T follicular helper cell (primary cell): Measurements from ENCODE around the gene MMP11.

Source experiments
- DNase-seq: peaks from one replicate; pipeline ENCODE4 v3.0.0-alpha.2; 2020; ENCODE audit warnings: low read depth

Gene MMP11

DNA sequence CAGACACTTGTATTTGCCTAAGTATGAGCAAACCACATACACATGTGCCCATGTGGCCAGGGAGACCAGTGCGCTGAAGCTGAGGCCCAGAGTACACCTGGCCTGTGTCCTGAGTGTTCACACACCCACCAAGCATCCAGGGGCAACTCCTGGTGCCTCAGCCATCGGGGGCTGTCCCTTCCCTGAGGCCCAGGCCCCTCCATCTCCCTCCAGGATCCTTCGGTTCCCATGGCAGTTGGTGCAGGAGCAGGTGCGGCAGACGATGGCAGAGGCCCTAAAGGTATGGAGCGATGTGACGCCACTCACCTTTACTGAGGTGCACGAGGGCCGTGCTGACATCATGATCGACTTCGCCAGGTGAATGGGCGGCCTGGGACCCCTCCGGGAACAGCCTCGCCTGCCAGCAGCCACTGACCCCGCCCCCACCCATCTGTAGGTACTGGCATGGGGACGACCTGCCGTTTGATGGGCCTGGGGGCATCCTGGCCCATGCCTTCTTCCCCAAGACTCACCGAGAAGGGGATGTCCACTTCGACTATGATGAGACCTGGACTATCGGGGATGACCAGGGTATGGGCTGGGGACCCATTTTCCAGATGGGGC lies 7.6 kb downstream of the MMP11 start:
- no peak for DNase-seq

DNA sequence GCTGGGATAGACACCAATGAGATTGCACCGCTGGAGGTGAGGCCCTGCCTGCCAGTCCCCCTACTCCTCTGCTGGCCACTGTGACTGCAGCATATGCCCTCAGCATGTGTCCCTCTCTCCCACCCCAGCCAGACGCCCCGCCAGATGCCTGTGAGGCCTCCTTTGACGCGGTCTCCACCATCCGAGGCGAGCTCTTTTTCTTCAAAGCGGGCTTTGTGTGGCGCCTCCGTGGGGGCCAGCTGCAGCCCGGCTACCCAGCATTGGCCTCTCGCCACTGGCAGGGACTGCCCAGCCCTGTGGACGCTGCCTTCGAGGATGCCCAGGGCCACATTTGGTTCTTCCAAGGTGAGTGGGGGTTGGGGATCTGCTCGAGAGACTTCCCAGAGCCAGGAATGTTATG lies 8.4 kb downstream of the MMP11 start:
- DNase-seq: no peak

DNA sequence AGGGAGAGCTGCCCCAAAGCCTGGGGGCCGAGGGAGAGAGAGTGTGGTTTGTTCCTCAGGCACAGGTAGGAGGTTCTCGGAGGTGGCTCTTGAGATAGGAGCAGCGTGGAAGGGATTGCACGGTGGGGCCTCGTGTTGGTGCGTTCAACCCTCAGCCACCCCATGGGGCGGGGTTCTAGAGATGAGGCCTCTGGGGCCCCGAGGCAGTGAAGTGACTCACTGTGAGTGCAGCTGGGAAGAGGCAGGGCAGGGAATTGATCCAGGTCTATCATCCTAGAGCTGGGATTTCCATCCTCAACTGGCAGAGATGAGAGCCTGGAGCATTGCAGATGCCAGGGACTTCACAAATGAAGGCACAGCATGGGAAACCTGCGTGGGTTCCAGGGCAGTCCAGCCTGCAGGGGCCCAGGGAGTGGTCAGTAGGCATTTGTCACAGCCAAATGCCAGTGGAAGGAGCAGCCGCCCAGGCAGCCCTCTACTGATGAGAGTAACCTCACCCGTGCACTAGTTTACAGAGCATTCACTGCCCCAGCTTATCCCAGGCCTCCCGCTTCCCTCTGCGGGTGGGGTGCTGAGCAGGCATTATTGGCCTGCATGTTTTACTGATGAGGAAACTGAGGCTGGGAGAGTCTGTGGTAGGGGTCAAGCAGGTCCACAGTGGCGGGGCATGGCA lies 9.0 kb downstream of the MMP11 start:
- DNase-seq: no peak

DNA sequence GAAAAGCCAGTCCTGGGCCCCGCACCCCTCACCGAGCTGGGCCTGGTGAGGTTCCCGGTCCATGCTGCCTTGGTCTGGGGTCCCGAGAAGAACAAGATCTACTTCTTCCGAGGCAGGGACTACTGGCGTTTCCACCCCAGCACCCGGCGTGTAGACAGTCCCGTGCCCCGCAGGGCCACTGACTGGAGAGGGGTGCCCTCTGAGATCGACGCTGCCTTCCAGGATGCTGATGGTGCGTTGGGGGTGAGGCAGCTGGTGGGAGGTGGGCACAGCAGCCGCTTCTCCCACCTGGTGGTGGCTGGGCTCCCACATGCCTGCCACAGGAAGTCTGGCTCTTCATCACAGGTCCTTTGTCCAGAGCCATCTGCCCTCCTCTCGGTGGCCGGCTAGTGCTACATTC lies 9.6 kb downstream of the MMP11 start:
- DNase-seq: no peak

DNA sequence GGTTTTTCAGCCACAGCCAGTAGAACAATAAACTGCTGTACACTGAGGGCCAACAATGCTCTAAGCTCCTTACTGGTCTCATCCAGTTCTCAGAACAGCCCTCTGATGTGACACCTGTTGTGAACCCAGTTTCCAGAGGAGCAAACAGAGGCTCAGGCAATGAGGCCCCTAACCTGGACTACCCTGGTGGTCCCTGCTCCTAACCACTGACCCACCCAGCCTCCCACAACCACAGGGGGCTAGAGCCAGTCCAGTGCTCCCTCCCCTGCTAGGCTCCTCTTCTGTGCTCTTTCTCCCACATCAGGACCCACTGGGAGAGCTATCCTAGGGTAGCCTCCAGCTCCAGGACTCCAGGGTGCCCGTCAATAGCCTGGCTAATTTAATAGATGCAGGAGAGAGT lies 10.1 kb downstream of the MMP11 start:
- no peak for DNase-seq

DNA sequence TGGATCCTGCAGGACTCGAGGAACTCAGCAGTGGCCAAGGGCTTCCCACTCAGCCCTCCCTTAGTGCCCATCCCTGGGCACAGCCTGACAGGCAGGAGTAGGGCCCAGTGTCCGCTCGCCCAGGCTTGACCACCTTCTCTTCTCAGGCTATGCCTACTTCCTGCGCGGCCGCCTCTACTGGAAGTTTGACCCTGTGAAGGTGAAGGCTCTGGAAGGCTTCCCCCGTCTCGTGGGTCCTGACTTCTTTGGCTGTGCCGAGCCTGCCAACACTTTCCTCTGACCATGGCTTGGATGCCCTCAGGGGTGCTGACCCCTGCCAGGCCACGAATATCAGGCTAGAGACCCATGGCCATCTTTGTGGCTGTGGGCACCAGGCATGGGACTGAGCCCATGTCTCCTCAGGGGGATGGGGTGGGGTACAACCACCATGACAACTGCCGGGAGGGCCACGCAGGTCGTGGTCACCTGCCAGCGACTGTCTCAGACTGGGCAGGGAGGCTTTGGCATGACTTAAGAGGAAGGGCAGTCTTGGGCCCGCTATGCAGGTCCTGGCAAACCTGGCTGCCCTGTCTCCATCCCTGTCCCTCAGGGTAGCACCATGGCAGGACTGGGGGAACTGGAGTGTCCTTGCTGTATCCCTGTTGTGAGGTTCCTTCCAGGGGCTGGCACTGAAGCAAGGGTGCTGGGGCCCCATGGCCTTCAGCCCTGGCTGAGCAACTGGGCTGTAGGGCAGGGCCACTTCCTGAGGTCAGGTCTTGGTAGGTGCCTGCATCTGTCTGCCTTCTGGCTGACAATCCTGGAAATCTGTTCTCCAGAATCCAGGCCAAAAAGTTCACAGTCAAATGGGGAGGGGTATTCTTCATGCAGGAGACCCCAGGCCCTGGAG lies 10.9 kb downstream of the MMP11 start:
- DNase-seq: no peak

DNA sequence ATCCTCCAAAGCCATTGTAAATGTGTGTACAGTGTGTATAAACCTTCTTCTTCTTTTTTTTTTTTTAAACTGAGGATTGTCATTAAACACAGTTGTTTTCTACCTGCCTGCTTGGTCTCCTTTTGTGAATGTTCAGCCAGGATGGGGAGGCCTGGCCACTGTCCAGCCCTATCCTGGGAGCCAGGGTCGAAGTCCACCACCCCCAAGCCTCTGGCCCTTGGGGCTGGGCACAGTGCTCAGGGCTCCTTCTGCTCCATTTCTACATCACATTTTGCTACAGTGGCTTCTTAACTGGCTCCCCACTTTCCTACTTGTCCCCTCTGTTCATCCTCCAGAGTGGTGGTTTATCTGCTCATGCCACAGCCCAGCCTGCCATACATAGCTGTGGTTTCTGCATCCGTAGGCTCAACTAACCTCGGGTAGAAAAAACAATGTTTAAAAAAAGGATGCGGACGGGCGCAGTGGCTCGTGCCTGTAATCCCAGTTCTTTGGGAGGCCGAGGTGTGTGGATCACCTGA lies 11.6 kb downstream of the MMP11 start:
- no peak for DNase-seq

DNA sequence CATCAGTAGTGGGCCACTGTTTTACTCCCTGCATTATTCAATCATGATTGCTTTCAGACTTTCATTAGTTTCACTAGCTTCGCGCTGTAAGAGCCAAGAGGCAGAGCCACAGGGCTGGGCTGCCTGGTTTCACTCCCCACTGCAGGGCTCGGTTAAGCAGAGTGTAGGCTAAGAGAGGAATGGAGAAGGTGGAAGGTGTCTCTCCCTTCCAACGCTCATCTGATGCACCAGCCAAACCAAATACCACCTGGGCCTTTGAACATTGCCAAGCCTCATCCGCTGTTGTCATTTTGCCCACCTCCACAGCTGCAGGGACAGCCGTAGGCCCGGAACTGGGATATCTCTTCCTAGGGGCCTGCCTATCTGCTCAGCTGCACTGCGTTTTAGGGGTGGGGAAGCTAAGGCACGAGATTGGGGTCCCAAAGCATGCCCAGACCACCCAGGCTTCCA lies 13.6 kb downstream of the MMP11 start:
- DNase-seq: no peak

DNA sequence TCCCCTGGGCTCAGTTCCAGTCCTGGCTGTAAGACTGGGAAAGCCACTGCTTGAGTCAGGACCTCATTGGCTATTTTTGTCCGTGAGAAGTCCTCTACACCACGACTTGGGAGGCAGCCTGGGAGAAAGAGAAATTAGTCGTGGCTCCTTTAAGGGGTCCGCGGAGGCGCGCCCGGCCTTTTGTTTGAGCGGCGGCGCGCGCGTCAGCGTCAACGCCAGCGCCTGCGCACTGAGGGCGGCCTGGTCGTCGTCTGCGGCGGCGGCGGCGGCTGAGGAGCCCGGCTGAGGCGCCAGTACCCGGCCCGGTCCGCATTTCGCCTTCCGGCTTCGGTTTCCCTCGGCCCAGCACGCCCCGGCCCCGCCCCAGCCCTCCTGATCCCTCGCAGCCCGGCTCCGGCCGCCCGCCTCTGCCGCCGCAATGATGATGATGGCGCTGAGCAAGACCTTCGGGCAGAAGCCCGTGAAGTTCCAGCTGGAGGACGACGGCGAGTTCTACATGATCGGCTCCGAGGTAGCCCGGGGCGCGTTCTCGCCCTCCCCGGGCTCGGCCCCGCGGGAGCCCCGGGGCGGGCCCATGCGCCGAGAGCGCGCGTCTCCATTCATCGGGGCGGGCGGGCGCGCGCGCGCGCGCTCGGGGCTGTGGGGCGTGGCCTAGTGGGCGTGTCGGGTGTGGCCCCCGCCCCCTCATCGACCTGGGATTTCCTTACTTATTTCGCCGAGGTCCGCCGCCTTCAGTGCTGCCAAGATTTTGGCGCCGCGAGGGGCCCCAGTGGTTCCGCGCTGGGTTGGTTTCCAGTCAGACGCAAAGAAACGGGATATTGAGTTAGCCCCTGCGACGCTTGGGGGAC lies 14.3 kb downstream of the MMP11 start, which contains the start of gene SMARCB1:
SMARCB1 (plus strand) TSS at position 215 of the 848 bp plus-strand sequence; CDS start at position 419, 204 bp downstream.
- peak; percentile 88 for DNase-seq

DNA sequence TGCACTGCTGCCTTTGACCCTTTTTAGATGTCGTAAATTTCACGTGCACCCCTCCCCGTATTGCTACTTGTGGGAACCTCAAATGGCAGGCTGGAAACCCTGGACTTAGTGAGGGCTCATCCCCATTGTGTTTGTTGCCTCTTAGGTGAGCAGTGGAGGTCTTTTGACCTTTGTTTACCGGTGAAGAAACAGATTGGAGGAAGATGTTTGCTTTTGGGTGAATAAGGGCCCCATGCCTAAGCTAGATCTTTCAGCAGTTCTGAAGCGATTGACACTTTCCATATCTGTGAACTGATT lies 14.9 kb downstream of the MMP11 start:
- DNase-seq: no peak

DNA sequence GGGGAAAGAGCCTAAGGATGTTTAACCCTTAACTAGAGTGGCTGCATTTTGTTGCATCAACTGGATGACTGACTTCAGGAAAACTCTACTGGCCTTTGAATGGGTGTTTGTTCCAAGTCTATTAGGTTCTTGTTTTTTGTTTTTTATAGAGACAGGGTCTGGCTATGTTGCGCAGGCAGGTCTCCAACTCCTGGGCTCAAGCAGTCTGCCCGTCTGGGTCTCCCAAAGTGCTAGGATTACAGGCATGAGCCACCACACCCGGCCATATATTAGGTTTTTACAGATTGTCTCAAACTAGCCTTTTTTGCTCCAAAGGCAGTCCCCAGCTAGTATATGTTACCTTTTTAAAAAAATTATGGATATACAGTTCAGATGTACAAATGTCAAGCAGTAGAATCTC lies 15.3 kb downstream of the MMP11 start:
- DNase-seq: no peak

DNA sequence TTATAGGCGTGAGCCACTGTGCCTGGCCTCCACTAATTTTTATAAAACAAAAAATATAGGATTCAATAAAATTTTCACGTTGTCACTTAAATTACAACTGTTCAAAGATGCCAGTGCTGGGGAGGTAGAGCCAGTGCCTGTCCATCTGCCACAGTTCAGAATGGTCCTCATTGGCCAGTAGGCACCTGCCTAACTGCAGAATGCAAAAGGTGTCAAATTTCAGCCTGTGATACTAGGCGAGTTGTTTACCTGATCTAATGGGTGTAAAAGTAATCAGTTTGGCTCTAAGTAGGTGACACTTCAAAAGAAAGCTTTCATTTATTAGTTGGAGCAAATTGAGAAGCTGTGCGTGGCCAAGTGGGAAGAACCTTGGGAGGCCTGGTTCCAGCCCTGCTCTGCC lies 16.5 kb downstream of the MMP11 start:
- DNase-seq: no peak

DNA sequence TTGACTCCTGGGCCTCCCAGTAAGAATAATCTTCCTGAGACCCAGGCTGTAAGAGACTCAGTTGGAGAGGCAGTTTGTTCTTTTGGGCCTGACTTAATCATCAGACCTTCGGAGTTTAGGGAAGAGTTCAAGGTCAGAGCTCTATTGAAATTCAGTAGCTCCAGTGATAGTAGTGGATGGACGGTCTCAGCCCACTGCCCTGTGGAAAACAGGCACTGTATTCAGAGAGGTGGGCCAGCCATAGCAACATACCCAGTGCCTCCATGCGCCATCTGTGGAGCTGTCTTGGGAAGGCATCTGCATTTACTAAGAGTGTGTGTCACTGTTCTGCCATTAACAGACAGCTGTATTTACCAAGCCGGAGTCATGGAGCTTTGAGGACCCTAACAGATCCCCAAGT lies 17.0 kb downstream of the MMP11 start:
- no peak for DNase-seq

DNA sequence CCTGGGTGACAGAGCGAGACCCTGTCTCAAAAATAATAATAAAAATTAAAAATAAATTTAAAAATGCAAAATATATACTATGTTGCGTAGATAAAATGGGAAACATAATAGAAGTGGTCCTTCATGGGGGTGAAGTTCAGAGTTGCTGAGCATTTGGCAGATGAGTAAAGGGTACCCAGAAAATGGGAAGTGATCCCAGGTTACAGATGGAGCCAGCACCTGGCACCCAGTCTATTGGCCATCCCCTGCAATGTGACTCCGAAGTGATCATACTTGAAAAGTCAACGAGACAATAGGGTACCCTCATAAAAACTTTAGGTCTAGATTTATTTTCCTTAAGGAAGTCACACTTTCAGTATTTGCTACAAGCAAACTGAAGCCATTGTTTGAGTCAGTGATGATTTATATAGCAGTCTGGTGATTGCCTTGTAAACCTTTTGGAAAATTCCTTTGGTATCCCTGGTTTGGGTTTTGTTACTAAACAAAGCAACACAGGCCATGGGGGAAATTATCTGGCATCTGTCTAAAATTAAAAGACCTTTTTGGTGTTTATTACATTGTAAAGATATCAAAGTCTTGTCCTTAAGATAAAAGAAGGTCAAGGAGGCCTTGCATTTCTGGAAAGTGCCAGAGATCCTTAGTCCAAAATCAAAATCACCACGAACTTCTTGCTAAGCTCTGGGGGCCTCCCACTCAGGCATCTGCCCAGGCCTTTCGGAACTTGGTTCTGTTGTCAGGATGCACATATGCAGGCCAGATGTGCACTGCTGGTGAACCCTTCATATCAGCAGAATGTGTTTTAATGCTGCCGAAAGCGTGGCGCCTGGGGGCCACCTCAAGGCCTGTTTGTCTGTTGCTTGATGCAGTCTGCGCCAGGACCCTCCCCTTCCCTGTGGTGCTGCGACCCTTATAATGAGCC lies 18.4 kb downstream of the MMP11 start:
- no peak for DNase-seq

DNA sequence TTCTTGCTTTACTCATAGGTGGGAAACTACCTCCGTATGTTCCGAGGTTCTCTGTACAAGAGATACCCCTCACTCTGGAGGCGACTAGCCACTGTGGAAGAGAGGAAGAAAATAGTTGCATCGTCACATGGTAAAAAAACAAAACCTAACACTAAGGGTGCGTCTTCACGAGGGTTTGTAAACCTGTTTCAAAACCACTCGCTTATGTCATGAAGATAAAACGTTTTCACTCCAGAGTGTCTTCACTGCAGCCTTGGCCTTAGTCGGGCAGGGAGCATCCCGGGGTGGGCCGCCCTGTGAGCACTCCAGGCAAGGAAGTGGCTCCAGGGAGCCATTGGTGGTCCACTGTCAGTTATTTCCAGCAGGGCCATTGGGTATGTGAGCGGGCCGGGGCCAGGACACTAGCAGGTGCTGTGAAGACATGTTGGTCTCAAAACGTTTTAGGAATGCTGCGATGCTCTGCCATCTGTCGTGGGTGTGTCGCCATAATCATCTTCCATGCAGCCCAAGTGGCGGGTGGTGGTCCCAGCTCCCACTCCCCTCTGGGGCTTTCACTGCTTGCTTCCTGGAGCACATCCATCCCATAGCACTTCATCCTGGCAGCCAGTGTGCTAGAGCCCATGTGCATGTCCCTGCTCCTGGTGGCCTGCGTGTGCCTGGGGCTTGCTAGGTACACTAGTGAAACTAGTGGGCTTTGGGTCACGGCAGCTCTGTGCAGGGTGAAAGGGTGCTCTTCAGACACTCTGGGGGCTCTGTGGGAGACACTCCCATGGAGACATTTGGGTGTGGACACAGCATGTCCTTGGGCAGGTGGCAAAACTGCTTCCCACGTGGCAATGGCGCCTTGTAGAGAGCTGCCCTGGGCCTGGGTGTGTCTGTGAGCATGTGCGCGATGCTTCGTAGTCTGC lies 19.3 kb downstream of the MMP11 start:
- DNase-seq: no peak

DNA sequence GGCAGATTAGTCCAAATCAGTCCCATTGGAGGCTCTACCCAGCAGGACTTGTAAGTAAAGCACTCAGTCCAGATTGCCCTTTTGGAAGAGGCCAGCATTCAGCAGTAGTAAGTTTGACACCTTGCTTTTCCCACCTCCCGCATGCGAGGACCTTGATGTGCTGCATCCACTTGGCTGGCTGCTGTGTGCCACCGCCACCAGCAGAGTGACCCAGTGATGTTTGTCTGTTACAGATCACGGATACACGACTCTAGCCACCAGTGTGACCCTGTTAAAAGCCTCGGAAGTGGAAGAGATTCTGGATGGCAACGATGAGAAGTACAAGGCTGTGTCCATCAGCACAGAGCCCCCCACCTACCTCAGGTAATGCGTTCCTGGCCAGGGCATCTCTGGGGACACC lies 20.7 kb downstream of the MMP11 start:
- no peak for DNase-seq

DNA sequence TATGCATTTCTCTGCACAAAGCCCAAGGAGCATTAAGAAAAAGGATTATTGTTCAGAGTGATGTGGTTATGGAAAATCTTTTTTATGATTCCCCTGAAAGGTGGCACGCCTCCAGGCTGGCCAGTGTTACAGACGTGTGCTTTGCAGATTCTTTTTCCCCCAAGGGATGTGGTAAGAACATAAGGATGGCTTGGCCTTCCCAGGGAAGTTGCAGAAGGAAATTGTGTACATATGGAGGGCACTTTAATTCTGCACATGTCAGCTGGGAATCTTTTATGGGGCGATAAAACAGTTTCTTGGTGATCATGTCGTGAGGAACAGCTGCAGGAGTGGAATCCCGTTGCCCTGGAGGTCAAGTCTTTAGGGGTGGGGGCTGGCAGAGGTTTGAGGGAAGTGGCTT lies 23.8 kb downstream of the MMP11 start:
- no peak for DNase-seq

DNA sequence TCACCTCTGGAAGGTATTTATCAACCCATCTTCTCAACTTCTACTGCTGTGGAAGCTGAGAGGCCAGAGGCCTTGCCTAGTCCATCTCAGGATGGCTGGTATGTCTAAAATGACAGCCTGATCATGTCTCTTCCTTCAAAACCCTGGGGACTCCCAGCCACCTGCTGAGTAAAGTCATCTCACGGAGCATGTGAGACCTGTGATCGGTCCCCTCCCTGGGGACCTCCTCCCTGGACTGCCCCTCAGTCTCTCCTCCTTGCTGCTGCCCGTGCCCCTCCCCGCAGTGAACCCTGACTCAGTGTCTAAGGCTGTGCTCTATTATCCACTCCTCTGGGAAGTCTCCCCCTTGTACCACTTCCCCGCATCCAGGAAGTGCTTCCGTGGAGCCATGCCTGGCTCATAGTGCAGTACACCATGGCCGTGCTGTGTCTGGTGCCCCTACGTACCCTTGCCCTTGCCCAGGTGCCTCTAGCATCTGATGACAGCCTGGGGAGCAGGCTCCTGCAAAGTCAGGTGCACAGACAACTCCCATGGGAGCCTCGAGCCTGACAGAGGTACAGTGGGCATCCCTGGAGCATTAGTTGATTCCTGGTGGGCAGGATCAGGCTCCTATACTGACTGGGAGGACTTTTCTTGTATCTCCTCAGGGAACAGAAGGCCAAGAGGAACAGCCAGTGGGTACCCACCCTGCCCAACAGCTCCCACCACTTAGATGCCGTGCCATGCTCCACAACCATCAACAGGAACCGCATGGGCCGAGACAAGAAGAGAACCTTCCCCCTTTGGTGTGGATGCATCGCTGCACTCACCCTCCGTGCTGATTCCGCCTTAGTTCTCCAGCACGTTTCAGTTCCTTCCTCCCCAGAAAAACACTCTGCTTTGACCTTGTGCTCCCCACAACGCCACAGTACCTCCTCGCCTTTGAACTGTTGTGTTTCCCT lies 27.9 kb downstream of the MMP11 start:
- no peak for DNase-seq
